A549 (cell line): ENCODE data around the gene TTN.

ENCODE experiments used
- CHD2 ChIP-seq: fragments of 150-350 bp; IDR thresholded peaks from 2 replicates; pipeline ENCODE4 v1.6.1; 2014; ENCODE audit warnings: low read length; ENCODE audit not compliant: partially characterized antibody
- EHMT2 ChIP-seq: fragments of 200-600 bp; sonication (generic); IDR thresholded peaks from 2 replicates; pipeline ENCODE4 v1.6.1; 2016; ENCODE audit warnings: antibody characterized with exemption, low read depth, mild to moderate bottlenecking, moderate library complexity
- FOSL2 ChIP-seq, 2 experiments: fragments of 450-650 bp in 1 of 2; fragments of >200 bp in 1 of 2; sonication (Bioruptor Twin) in 1 of 2; formaldehyde crosslinking; IDR thresholded peaks; 2 replicates each; pipeline versions ENCODE4 v1.5.0 to v1.6.1; 2016 to 2020; ENCODE audit warnings: mild to moderate bottlenecking in 1 of 2, moderate library complexity in 1 of 2
- JUN ChIP-seq, 2 experiments: fragments of >200 bp; sonication (Bioruptor Twin); formaldehyde crosslinking; IDR thresholded peaks; 2 replicates in 1 of 2; 3 replicates in 1 of 2; pipeline ENCODE4 v1.6.1; 2016 to 2017
- KDM1A ChIP-seq: fragments of 200-600 bp; sonication (generic); IDR thresholded peaks from 2 replicates; pipeline ENCODE4 v1.6.1; 2016; ENCODE audit warnings: low read depth, mild to moderate bottlenecking
- MAZ ChIP-seq: fragments of 150-350 bp; IDR thresholded peaks from 2 replicates; pipeline ENCODE4 v1.6.1; 2014; ENCODE audit warnings: antibody characterized with exemption, low read depth, low read length, borderline replicate concordance
- POLR2A ChIP-seq: IDR thresholded peaks from 2 replicates; pipeline ENCODE4 v1.6.1; 2012; ENCODE audit warnings: mild to moderate bottlenecking, low read length
- POLR2AphosphoS2 ChIP-seq: conservative IDR thresholded peaks from 2 replicates; pipeline ENCODE4 v1.6.1; 2012; ENCODE audit warnings: low read length, improper control_type of control experiment, inconsistent platforms
- RFX5 ChIP-seq: fragments of 450-650 bp; IDR thresholded peaks from 2 replicates; pipeline ENCODE4 v1.7.1; 2014; ENCODE audit warnings: antibody characterized with exemption, mild to moderate bottlenecking, moderate library complexity
- RNF2 ChIP-seq: fragments of 200-600 bp; sonication (generic); IDR thresholded peaks from 2 replicates; pipeline ENCODE4 v1.6.1; 2016; ENCODE audit warnings: low read depth, mild to moderate bottlenecking, antibody characterized with exemption, moderate library complexity, borderline replicate concordance
- TF ChIP-seq, protein P1 (sequence below): fragments of >200 bp; sonication (Bioruptor Twin); formaldehyde crosslinking; IDR thresholded peaks from 3 replicates; pipeline ENCODE4 v1.5.1; 2016
- TF ChIP-seq, protein P2 (sequence below): IDR thresholded peaks from 2 replicates; pipeline ENCODE4 v1.6.1; 2012
- TF ChIP-seq, protein P3 (sequence below): IDR thresholded peaks from 2 replicates; pipeline ENCODE4 v1.6.1; 2012
- TF ChIP-seq, protein P4 (sequence below): fragments of 200-600 bp; sonication (generic); IDR thresholded peaks from 2 replicates; pipeline ENCODE4 v1.6.1; 2016; ENCODE audit warnings: antibody characterized with exemption, mild to moderate bottlenecking, moderate library complexity

DNA sequence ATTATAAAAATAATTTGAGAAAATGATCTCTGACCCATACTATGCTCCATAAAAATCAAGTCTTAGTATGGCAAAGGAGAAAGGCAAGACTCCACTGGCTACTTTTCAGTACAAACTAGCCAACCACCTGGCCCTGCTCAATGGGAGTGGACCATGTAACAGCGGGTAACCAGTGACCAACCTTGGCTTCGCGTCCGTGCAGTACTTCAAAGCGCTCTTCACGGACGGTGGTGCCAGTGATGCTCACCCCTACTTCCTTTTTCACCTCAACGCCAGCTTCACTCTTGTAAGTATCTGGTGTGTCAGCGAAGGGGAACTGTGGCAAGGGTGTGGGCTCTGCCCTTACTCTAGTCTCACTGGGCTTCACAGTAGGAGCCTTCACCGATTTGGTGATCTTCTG lies 23.3 kb downstream of the TTN start:
- TF ChIP-seq, protein P1, sequence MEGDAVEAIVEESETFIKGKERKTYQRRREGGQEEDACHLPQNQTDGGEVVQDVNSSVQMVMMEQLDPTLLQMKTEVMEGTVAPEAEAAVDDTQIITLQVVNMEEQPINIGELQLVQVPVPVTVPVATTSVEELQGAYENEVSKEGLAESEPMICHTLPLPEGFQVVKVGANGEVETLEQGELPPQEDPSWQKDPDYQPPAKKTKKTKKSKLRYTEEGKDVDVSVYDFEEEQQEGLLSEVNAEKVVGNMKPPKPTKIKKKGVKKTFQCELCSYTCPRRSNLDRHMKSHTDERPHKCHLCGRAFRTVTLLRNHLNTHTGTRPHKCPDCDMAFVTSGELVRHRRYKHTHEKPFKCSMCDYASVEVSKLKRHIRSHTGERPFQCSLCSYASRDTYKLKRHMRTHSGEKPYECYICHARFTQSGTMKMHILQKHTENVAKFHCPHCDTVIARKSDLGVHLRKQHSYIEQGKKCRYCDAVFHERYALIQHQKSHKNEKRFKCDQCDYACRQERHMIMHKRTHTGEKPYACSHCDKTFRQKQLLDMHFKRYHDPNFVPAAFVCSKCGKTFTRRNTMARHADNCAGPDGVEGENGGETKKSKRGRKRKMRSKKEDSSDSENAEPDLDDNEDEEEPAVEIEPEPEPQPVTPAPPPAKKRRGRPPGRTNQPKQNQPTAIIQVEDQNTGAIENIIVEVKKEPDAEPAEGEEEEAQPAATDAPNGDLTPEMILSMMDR = no peak
- TF ChIP-seq MAZ = no peak
- TF ChIP-seq RNF2 = no peak
- TF ChIP-seq, protein P2, sequence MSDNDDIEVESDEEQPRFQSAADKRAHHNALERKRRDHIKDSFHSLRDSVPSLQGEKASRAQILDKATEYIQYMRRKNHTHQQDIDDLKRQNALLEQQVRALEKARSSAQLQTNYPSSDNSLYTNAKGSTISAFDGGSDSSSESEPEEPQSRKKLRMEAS = no peak
- no peak for TF ChIP-seq POLR2A
- no peak for TF ChIP-seq RFX5
- TF ChIP-seq EHMT2 = no peak
- TF ChIP-seq JUN (IDR thresholded peaks at IDR 0.05) = no peak
- TF ChIP-seq POLR2AphosphoS2 = no peak
- TF ChIP-seq KDM1A = no peak
- TF ChIP-seq, protein P3, sequence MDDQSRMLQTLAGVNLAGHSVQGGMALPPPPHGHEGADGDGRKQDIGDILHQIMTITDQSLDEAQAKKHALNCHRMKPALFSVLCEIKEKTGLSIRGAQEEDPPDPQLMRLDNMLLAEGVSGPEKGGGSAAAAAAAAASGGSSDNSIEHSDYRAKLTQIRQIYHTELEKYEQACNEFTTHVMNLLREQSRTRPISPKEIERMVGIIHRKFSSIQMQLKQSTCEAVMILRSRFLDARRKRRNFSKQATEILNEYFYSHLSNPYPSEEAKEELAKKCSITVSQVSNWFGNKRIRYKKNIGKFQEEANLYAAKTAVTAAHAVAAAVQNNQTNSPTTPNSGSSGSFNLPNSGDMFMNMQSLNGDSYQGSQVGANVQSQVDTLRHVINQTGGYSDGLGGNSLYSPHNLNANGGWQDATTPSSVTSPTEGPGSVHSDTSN = no peak
- TF ChIP-seq FOSL2 (IDR thresholded peaks at IDR 0.05) = no peak
- no peak for TF ChIP-seq FOSL2 (CRISPR knock-in tag; IDR thresholded peaks at IDR 0.05)
- TF ChIP-seq, protein P4, sequence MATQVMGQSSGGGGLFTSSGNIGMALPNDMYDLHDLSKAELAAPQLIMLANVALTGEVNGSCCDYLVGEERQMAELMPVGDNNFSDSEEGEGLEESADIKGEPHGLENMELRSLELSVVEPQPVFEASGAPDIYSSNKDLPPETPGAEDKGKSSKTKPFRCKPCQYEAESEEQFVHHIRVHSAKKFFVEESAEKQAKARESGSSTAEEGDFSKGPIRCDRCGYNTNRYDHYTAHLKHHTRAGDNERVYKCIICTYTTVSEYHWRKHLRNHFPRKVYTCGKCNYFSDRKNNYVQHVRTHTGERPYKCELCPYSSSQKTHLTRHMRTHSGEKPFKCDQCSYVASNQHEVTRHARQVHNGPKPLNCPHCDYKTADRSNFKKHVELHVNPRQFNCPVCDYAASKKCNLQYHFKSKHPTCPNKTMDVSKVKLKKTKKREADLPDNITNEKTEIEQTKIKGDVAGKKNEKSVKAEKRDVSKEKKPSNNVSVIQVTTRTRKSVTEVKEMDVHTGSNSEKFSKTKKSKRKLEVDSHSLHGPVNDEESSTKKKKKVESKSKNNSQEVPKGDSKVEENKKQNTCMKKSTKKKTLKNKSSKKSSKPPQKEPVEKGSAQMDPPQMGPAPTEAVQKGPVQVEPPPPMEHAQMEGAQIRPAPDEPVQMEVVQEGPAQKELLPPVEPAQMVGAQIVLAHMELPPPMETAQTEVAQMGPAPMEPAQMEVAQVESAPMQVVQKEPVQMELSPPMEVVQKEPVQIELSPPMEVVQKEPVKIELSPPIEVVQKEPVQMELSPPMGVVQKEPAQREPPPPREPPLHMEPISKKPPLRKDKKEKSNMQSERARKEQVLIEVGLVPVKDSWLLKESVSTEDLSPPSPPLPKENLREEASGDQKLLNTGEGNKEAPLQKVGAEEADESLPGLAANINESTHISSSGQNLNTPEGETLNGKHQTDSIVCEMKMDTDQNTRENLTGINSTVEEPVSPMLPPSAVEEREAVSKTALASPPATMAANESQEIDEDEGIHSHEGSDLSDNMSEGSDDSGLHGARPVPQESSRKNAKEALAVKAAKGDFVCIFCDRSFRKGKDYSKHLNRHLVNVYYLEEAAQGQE = no peak
- TF ChIP-seq CHD2 = no peak
